ENCODE results near the gene ATG7. TPM values are rescaled to one million over a fixed set of nuclear protein-coding genes. Genes with fewer than 3 reads are reported as not detected.

Gene ATG7
- total RNA-seq, 4 donors from 2014 or later, result 20.6 to 50.4 (median 39.9) TPM

- 95% methylated on average over 11 of the region's 11 CpGs for whole genome bisulfite sequencing
- H3K4me1 ChIP-seq, result no peaks in the 10 kb centered on the region
- peaks cover 0 to 19% (median 7%) of the 10 kb centered on the region in 4 donors for H3K36me3 ChIP-seq
- H3K4me3 ChIP-seq, result no peak overlapping the region
- TF ChIP-seq POLR2A (IDR thresholded peaks at IDR 0.05; ENCODE audit: low read depth), result no peak
- TF ChIP-seq POLR2AphosphoS5 (IDR thresholded peaks at IDR 0.05), result no peak
- no peak for TF ChIP-seq EP300 (IDR thresholded peaks at IDR 0.05)
- TF ChIP-seq CTCF (IDR thresholded peaks at IDR 0.05), result no peak
- no peak overlapping the region for H3K27ac ChIP-seq (replicated peaks in 1 of 4)
- no peak for DNase-seq (ENCODE audit: extremely low spot score)
- no peaks in the 10 kb centered on the region for H3K27me3 ChIP-seq
- intact Hi-C loops (cut with DNase I), result no loop called here
- H3K9me3 ChIP-seq, result no peaks in the 10 kb centered on the region
These were observed 13.2 kb upstream of the ATG7 start for GRCh38 chr3:11258958-11259357.

GRCh38 chr3:11260460-11260859 lies 11.7 kb upstream of the ATG7 start:
- H3K36me3 ChIP-seq, result peaks cover 0 to 19% (median 7%) of the 10 kb centered on the region in 4 donors
- no peak overlapping the region for H3K27ac ChIP-seq (replicated peaks in 1 of 4)
- 87% methylated on average over 3 of the region's 3 CpGs for WGBS
- H3K9me3 ChIP-seq, result no peaks in the 10 kb centered on the region
- H3K4me3 ChIP-seq, result no peak overlapping the region
- DNase-seq (ENCODE audit: extremely low spot score), result no peak
- H3K27me3 ChIP-seq, result no peaks in the 10 kb centered on the region
- intact Hi-C loops (cut with DNase I), result no loop called here
- no peaks in the 10 kb centered on the region for H3K4me1 ChIP-seq
- TF ChIP-seq EP300 (IDR thresholded peaks at IDR 0.05) (no peak), POLR2AphosphoS5 (IDR thresholded peaks at IDR 0.05) (no peak), CTCF (IDR thresholded peaks at IDR 0.05) (no peak), POLR2A (IDR thresholded peaks at IDR 0.05; ENCODE audit: low read depth) (no peak)

GRCh38 chr3:11269007-11269406 lies 3.2 kb upstream of the ATG7 start:
- Histone ChIP-seq H3K4me3 (no peak overlapping the region), H3K27ac (replicated peaks in 1 of 4) (no peak overlapping the region), H3K27me3 (no peaks in the 10 kb centered on the region), H3K9me3 (no peaks in the 10 kb centered on the region), H3K36me3 (no peaks in the 10 kb centered on the region), H3K4me1 (peaks cover 12 to 19% (median 16%) of the 10 kb centered on the region in 4 donors)
- TF ChIP-seq CTCF (IDR thresholded peaks at IDR 0.05) (no peak), POLR2A (IDR thresholded peaks at IDR 0.05; ENCODE audit: low read depth) (no peak), POLR2AphosphoS5 (IDR thresholded peaks at IDR 0.05) (no peak), EP300 (IDR thresholded peaks at IDR 0.05) (no peak)
- intact Hi-C loops (cut with DNase I), result no loop called here
- 84% methylated on average over 9 of the region's 9 CpGs for WGBS
- DNase-seq (ENCODE audit: extremely low spot score), result no peak

- H3K27ac ChIP-seq (replicated peaks in 1 of 4), result peak overlapping the region; percentile 78 to 84 (median 82)
These were observed 843 bp downstream of the ATG7 start for GRCh38 chr3:11272906-11273574.

More at GRCh38 chr3:11272906-11273574, 843 bp downstream of the ATG7 start:
- H3K27me3 ChIP-seq, result no peaks in the 10 kb centered on the region
- no peak for DNase-seq (ENCODE audit: extremely low spot score)
- no peaks in the 10 kb centered on the region for H3K9me3 ChIP-seq
- peak overlapping the region; percentile 66 to 92 (median 84) for H3K4me3 ChIP-seq
- TF ChIP-seq POLR2AphosphoS5 (IDR thresholded peaks at IDR 0.05), result no peak
- no peak for TF ChIP-seq EP300 (IDR thresholded peaks at IDR 0.05)
- TF ChIP-seq POLR2A (IDR thresholded peaks at IDR 0.05; ENCODE audit: low read depth), result no peak
- no peak for TF ChIP-seq CTCF (IDR thresholded peaks at IDR 0.05)
- intact Hi-C loops (cut with DNase I), result loop anchor here (5.0 kb wide), 1 partner anchor 116 kb away; no protein-coding TSS in a partner anchor
- peaks cover 17 to 24% (median 24%) of the 10 kb centered on the region in 4 donors for H3K4me1 ChIP-seq
- WGBS, result 5% methylated on average over 9 of the region's 9 CpGs
- no peaks in the 10 kb centered on the region for H3K36me3 ChIP-seq
